ENCODE data around the gene HHLA2.

HHLA2 gene

DNA sequence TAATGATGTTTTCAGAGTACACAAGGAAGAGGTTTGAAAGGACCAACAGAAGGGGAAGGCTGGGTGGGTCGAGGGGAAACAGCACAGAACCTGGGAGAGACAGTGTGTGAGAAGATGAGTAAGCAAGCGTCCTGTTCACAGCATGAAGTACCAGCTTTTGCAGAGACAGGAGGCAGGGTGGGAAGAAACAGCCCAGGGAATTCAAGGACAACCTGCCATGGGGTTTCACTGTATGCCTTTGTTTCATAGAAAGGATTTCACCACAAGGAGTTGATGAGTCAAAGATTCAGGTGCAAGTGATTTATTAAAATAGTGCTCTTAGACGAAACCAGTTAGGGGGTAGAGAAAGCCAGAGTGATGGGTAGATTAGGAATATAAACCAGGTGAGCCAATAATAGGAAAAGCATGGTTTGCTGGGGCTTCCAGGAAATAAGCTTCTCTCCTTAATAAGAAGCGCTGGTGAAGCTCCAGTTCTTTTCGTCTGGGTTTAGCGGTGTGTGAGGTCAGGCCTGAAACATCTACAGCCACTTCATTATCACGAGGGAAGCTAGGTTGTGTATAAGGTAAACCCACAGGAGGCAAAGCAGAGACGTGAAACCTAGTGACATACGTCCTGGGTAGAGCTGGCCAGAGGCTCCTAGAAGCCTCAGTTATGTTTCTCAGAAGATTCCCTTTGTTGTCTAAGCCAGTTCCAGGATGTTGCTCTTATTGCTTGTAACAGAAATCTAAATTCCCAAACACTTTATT, 3.9 kb downstream of the HHLA2 start:
- no peak for DNase-seq

DNA sequence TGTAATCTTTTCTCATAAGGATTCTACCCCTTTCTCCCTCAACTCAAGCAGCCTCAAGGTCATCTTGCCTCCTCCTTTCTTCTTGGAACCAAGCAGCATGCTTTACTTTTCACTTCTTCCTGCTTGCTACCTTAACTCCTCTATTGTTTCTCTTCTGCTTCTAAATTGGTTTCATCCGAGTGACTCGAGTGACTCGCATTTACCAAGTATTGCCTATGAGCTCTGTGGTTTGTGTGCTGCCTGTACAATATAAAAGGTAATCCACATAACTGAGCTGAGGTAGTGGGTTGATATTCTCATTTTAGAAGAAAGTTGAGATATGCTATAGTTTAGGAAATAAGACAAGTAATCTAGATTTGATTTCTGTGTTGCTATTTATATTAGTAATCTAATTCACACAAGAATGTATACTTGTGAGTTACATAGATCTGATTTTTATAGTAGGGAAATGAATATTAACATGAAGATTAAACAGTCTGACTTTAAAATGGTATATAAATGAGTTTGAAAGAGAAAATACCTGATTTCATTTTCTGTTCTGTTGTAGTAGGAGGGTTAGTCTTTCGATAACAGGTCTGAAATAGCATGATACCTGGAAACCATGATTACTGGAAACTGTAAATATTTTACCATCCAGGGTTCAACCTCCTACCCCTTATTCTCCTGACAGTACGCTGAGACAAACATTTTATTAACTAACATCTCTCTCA, 5.5 kb downstream of the HHLA2 start:
- DNase-seq = no peak

DNA sequence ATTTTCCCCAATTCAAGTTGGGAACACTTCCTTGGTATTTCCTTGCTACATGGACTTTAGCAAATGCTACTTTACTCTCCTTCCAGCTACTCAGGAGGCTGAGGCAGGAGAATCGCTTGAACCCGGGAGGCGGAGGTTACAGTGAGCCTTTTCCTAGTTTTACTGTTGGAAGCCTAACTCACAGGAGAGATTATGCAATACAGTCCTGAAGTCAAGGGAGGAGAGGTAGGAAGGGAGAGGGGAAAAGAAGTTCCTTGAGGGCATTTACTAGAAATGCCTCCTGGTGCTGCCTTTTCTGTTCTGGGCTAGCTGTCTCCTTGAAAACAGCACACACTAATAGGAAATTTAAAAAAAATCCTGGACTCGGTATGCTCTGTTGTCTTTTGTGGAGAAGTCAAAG, 6.2 kb downstream of the HHLA2 start:
- no peak for DNase-seq

DNA sequence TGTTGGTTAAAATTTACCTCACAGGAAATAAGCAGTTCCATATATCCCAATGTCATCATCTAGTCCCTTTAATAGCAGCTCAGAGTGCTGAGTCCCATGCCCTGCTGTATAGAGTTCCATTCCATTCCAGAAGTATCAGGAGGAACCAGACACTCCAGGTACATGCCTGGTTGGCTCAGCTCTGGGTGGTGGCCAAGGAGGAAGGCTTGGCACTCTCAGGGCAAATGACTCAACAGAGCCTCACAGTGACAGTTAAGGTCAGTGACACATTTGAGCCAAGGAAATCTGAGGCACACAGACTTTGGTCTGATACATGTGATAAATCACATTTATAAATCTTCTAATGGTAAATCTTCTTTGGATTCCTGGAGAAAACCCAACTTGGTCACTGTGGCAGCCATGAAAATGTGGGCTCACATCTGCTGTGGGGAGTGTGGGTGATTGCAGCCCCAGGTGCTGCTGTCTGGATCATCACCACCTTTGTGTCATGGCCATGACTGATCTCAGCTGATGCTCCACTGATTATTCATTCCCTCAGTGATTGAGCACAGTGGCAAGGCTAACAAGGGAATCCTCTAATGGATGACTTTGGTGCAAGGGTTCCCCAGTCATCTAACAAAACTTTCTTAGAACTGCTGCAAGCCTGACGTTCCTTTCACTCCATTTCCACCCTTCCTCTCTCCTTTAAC, 9.3 kb downstream of the HHLA2 start:
- no peak for DNase-seq

DNA sequence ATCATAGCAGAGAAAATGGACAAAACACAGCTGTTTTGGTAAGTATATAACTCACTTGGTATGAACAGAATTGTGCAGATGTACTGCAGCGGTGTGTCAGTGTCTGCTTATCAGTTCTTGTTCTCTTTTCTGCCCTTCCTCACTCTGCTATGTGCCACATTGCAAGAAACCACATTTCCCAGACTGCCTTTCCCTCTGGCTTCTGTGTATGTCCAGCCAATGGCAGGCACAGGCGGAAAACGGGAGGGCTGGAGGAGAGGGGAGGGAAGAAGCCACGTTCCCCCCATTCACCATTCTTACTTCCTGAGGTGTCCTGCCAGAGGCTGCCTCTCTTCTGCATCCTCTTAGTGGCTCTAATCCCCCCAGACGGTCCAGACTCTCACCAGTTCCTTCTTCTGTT, 15.4 kb downstream of the HHLA2 start:
- no peak for DNase-seq

DNA sequence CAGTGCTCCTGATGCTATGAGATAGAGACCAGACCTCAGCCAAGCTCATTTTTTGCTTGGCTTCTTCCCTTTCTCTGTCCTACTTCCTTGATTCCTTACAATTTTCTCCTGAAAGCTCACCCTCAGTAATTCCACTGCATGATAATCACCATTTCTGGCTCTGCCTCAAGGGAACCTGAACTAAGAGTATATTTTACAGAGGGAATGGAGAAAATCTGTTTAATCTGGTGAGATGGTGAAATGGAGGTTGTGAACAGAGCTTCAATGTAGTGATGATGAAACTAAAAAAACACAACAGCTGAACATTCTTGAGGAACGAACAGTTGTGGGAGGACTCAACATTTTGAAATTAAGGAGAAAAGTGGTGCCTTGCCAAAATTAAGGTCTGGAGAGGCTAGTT, 16.3 kb downstream of the HHLA2 start:
- no peak for DNase-seq

DNA sequence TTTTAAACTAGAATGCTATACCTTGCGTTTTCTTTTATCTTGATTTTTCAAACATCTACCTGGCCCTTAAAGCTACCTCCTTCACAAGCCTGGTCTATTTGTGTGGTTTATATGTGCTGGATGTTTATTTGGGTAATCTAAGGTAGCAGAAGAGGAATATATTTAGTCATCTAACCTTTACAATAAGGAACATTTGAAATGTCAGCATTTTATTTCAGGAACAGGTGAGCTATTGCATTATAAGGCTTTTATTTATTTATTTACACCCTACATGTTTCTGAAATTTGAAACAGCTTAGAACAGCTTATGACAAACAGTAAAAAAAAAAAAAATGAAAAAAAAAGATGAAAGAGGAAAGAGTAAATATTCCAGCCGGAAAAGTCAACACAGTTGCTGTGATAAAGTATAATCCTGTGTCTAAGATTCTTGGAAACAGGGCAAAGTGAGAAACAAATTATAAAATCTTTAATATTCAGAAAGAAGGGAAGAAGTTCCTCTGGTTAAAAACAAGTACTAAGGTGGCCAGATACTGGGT, 19.5 kb downstream of the HHLA2 start:
- DNase-seq = no peak

DNA sequence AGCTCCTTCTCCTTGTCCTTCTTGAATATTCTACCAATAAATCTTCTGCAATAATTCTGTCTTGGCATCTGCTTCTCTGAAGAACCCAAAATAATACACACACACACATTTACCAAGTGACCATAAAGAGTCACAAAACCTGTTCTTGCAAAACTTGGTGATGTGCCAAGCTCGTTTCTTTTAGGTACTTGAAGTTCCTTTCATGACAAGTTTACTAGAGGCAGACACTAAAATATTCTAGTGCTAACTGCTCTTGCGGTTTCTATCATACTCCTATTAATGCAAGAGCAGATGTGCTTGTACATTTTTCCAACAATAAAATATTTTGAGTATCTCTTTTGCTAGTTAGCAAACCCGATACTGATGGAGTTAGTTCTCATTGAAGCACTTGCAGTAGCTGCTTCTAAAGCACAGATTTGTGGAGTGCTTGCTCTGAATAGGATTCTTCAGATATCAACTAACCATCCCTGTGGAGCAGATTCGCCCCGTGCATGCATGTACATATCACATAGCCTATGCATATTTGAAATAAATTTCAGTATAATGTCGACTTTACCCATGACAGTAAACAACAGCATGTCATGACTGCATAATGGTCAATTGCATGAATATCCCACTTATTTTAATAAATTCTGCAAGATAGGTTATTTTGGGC, 23.2 kb downstream of the HHLA2 start:
- DNase-seq = no peak

DNA sequence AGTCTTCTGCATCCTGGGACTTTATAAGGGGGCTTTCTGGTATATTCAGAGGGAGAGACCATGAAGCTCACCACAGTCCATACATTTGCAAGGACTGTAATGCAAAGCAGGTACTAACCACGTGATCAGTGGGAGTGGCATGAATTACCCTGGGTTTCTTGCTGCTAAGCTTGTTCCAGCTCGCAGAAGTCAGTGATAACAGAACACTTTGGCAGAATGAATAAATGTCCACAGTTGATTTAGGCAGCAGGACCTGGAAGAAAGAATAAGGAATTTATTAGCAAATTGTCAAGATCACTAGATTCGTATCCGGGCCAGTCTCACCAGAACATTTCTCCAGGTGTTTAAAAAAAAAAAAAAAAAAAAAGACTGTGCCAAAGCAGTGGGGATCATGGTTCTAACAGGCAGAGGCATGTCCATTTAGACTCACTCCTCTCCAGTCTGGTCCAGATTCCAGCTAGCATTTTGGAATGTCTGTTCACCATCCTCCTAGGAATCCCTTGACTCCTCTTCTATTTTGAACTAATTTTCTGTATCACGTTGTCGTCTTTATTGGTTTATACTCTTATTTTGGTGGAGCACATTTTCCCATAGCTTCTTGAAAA, 24.5 kb downstream of the HHLA2 start:
- no peak for DNase-seq

DNA sequence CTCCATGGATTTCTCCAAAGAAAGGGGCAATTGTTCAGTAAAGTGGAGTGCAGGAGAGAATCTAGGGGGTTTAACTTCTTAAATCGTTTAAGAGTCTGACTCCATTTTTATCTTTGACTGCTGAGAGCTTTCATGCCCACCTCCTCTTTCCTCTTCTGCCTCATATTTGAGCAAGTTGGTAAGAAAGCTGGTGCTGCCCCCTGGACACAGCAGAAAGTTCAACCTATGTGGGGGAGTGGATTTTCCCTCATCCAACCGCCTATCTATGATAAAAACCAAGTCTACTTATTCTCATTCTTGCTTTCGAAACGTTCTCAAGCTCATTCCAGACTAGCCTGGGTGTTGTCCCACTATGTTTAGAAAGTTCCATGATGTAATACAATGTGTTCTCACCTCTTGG, 26.0 kb downstream of the HHLA2 start:
- DNase-seq = no peak

DNA sequence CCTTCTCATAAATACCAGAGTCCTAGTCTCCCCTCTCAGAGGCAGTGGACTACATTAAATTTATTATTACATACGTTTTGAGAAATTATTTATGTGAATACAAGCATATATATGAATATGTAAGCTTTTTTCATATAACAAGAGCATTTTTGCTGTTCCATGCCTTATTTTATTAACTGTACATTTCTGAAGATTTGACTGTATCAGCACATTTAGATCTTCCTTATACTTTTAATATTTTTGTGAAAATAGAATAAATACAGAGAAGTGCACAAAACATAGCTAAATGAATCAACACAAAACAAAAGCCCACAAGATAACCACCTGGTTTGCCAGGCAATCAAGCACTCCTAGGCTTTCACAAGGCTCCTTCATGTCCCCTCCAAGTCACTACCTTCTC, 27.8 kb downstream of the HHLA2 start:
- DNase-seq = no peak

DNA sequence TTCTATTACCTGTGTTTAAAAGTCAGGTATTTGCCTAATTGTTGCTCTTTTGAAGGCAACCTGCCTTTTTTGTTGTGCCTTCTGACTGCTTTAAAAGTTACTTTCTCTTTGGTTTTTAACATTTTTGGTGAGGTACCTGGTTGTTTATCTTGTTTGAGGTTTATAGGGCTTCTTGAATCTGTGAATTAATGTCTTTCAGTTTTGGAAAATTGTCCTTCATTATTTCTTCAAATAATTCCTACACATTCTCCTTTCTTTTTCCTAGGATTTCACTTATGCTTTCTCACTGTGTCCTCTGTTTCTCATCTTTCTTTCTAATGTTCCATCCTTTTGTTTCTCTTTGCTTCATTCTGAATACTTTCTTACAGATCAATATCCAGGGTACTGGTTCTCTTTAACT, 30.8 kb downstream of the HHLA2 start:
- DNase-seq = no peak

DNA sequence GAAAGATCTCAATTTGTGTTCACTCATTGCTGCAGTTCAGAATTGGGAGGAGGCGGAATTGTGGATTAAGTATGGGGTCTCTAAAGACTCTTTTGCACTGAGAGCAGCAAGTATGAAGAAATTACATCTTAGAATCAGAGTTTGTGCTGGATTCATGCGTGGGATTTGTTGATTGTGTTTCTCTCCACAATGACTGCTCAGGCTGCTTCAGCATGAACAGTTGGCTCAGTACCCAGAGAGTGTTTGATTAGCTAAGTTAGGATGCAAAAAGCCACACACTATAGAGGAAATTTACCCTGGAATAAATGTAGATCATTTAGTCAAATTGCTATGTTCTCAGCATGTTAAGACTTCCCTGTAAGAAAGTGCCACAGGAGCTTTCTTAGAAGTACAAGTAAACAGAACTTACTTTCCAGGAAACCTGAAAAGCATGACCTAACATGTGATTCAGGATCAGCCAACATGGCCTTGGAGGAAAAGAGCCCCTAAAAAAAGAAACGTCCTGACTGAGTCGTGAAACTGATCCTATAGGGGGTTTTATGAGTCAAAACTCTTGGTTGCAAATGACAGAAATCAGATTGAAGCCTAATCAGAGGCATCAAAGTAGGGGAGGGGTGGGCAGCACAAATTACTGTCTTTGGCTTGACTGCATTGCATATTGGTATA, 32.6 kb downstream of the HHLA2 start:
- no peak for DNase-seq

DNA sequence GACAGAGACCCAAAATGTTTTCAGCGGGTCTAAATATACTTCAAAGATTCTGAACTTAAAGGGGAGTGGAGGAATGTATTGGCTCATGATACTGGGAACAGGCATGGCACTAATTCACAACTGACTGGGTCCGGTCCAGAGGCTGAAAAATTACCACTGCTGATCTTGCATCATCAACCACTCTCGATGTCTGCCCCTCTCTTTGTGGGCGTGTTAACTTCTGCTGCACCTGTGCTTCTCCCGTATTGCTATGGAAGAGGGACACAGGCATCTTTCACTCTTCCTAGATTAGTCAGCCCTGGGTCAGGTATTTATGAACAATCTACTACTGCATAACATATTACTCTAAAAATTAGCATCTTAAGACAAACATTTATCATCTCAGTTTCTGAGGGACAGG, 33.2 kb downstream of the HHLA2 start:
- DNase-seq = no peak

DNA sequence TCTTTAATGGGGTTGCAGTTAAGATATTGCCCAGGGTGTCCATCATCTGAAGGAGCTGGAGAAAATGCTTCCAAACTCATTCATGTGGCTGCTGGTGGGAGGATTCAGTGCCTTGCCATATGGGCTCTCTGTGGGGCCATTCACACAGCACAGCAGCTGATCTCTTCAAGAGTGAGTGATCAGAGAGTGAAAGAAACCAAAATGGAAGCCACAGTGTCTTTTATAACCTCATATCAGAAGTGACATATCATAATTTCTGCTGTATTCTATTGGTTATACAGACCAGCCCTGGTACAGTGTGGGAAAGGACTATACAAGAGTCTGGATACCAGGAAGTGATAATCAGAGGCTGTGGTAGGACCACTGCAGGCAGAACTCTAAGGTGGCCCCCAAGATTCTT, 33.6 kb downstream of the HHLA2 start:
- no peak for DNase-seq

DNA sequence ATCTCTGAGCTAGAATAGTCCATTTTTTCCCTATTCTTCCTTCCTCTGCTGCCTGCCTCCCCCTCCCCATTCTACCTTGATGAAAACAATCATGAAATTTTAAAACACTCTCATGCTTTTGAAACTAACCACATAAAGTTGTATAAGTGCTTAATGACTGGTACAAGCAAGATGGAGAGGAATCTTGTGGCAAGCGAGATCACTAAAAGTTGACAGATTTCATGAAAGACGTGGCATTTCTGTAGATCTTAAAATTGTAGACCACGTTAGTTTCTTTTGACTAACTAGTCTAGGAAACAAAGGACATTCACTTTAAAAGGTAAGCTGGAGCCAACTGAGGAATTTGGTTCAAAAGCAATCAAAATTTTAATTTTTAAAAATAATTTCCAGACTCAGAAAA, 35.4 kb downstream of the HHLA2 start:
- no peak for DNase-seq

DNA sequence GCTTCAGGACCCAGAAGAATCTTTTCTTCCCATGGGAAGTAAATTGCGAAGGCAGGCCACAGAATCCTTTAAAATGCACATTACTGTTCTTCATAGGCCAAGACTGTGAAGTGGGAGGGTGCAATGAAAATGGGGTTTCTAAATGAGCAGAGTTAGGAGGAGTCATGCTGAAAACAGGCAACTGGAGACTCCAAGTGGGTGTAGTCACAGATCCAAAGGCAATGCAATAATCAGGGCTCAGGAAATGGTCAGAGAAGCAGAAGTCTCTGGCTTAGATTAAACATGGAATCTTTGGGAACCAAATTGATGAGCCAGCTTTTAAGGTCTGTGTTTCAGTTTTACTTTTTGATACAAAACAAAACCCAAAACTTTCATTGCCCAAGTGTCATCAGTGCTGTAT, 37.6 kb downstream of the HHLA2 start:
- DNase-seq = no peak

DNA sequence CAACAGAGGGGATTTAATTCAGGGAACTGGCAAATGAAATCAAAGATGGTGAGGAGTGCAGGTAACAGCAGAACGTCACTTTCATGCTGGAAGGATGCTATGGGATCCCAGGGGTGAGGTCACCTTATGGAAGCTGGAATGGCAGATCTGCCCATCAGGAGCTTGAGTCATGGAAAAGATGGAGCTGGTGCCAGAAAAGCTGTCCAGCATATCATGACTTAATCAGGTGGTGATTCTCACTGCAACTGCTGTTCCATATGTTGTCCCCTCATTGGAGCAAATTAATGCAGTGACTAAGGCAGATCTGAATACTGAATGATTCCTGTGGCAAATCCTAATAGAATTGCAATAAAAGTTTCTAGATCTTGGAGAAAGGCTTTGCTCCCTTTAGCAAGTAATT, 38.4 kb downstream of the HHLA2 start:
- no peak for DNase-seq

DNA sequence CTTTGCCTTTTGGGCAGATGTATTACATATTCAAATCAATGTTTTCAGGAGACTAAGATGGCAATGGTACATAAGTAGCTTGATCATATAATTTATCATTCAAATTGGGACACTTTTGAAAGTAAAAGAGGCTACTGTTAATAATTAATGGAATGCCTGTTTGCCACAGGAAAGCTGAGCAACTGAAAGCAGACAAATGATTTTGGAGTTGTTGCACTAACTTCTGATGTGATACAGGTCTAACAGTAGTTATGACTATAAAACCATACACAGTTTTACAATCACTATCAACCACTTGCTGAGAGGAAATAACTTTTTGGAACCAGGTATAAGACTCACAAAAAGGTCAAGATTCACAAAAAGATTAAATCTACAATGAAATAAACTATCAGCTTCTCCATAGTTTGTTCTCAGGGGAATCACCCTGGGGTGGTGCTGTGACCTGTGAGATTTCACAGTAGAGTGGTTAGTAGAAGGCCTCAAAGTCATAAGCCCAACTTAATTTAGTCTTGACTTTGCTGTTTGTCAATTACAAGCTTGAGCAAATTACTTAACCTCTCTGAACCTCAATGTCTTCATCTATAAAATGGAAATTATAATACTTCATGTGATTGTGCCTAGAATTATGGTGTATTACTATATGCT, 42.7 kb downstream of the HHLA2 start:
- no peak for DNase-seq

DNA sequence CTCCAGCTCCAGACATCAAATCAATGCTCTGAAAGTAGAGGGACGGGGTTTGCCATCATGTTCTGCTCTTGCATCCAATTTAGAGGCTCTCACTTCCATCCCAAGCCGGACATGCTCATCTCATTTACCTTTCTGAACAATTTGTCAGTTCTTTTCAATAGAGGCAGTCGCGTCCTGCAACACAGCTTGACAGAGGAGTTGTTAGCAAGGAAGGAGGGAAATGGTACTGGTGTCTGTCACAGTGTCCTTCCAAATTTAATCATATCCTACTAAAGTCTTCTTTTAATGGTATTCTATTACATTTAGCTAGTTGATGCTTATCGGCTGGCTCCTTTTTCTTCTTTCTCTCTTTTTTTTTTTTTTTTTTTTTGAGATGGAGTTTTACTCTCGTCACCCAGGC, 45.6 kb downstream of the HHLA2 start:
- no peak for DNase-seq
